Lower lobe of right lung (tissue), 2 donors: ENCODE measurements around the gene UBASH3A. TPM values are rescaled to one million over a fixed set of nuclear protein-coding genes. Genes with fewer than 3 reads are reported as not detected.

Experiments used
- ATAC-seq, 2 donors: fragments of 200-7000 bp; cut with Tn5 transposase; one replicate each; pipeline ENCODE4 v1.9.1; 2020 to 2022; ENCODE audit warnings: mild to moderate bottlenecking in 2 of 2, moderate library complexity in 2 of 2
- DNase-seq: peaks from one replicate; pipeline ENCODE4 v3.0.0-alpha.2; 2020
- H3K27ac ChIP-seq: fragments of 200-600 bp; one replicate; pipeline ENCODE4 v1.8.0; 2022
- H3K27me3 ChIP-seq: fragments of 200-600 bp; one replicate; pipeline ENCODE4 v1.8.0; 2022; ENCODE audit warnings: low read depth
- H3K36me3 ChIP-seq: fragments of 200-600 bp; one replicate; pipeline ENCODE4 v1.8.0; 2022; ENCODE audit warnings: mild to moderate bottlenecking
- H3K4me1 ChIP-seq: fragments of 200-600 bp; one replicate; pipeline ENCODE4 v1.8.0; 2022
- H3K4me3 ChIP-seq: fragments of 200-600 bp; one replicate; pipeline ENCODE4 v1.8.0; 2022; ENCODE audit warnings: mild to moderate bottlenecking
- H3K9me3 ChIP-seq: fragments of 200-600 bp; one replicate; pipeline ENCODE4 v1.8.0; 2022
- intact Hi-C: fragments of 100-400 bp; cut with DNase I; formaldehyde crosslinking; loops from one replicate; pipeline ENCODE4 v1.11.0; 2022
- total RNA-seq: library from RNA; stranded (reverse); fragmentation: NEBNext Ultra II Directional; extraction: Animal tissue kit (Norgen Biotek cat#: 25700); gene quantifications from one replicate; pipeline ENCODE4 v1.2.1, GENCODE V29; 2021
- TF ChIP-seq, protein P1 (sequence below): fragments of 200-600 bp; IDR thresholded peaks from one replicate; pipeline ENCODE4 v1.8.0; 2022; ENCODE audit warnings: antibody characterized with exemption, mild to moderate bottlenecking
- donor health status: DM: no; HTN: yes; CAD: no; lungs with severe emphysema.

The UBASH3A gene
- total RNA-seq, 1 donor from 2014 or later = 1.2 TPM

DNA sequence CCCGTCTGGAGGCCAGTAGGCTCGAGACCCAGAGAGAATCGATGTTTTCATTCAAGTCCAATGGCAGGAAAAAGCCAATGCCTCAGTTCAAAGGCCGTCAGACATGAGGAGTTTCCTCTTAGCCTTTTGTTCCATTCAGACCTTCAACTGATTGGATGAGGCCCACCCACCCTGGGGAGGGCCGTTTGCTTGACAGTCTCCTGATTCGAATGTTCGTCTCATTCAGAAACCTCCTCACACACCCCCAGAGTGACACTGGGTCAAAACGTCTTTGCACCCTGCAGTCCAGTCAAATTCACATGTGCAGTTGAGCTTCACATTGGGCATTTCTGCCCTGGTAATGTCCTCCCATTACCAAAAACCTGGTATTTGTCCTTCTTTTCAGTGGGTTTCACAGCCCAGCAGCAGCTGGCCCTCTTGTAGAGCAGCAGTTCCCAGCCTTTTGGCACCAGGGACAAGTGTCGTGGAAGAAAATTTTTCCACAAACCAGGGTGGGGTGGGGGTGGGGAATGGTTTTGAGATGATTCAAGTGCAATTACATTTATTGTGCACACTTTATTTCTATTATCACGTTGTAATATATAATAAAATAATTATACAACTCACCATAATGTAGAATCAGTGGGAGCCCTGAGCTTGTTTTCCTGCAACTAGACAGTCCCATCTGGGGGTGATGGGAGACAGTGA lies 52.2 kb downstream of the UBASH3A start:
- Histone ChIP-seq H3K4me3 (no peak overlapping the region), H3K27me3 (no peaks in the 10 kb centered on the region), H3K9me3 (no peaks in the 10 kb centered on the region), H3K36me3 (no peaks in the 10 kb centered on the region), H3K27ac (no peak overlapping the region), H3K4me1 (no peaks in the 10 kb centered on the region)
- ATAC-seq (no peak), DNase-seq (no peak)
- TF ChIP-seq, protein P1, sequence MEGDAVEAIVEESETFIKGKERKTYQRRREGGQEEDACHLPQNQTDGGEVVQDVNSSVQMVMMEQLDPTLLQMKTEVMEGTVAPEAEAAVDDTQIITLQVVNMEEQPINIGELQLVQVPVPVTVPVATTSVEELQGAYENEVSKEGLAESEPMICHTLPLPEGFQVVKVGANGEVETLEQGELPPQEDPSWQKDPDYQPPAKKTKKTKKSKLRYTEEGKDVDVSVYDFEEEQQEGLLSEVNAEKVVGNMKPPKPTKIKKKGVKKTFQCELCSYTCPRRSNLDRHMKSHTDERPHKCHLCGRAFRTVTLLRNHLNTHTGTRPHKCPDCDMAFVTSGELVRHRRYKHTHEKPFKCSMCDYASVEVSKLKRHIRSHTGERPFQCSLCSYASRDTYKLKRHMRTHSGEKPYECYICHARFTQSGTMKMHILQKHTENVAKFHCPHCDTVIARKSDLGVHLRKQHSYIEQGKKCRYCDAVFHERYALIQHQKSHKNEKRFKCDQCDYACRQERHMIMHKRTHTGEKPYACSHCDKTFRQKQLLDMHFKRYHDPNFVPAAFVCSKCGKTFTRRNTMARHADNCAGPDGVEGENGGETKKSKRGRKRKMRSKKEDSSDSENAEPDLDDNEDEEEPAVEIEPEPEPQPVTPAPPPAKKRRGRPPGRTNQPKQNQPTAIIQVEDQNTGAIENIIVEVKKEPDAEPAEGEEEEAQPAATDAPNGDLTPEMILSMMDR = no peak
- intact Hi-C loops = no loop called here

DNA sequence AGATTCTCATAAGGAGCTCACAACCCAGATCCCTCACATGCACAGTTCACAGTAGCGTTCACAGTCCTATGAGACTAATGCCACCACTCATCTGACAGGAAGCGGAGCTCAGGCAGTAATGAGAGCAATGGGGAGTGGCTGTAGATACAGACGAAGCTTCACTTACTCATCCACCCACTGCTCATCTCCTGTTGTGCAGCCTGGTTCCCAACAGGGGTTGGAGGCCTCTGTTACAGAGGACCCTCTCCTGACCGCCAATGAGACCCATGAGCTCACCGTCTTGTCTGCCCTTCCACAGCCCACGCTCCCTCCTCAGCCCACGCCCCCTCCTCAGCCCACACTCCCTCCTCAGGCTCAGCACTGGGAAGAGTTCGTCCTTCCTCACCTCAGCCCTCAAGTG lies 52.8 kb downstream of the UBASH3A start:
- intact Hi-C loops = no loop called here
- Histone ChIP-seq H3K36me3 (no peaks in the 10 kb centered on the region), H3K4me1 (no peaks in the 10 kb centered on the region), H3K27ac (no peak overlapping the region), H3K4me3 (no peak overlapping the region), H3K27me3 (no peaks in the 10 kb centered on the region), H3K9me3 (no peaks in the 10 kb centered on the region)
- TF ChIP-seq, protein P1 = no peak
- DNase-seq (no peak), ATAC-seq (no peak)

DNA sequence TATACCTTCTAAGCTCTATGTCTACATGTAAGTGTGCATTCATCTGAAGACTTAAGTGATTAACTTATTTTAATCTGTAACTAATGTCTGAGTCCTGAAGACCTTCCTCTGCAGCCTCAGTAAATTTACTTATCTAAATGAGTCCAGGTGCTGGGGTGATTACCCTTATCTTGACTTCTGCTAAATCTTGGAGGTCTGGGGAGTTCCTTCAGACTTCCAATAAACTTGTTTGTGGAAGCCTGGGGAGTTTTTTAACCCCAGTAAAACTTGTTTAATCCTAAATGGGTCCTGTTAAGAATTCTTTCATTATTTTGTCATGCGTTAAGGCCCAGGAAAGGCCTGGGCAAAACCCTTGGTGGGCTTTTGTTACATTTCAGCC lies 55.4 kb downstream of the UBASH3A start:
- TF ChIP-seq, protein P1 = no peak
- H3K4me1 ChIP-seq = no peaks in the 10 kb centered on the region
- no peaks in the 10 kb centered on the region for H3K9me3 ChIP-seq
- intact Hi-C loops = no loop called here
- no peaks in the 10 kb centered on the region for H3K27me3 ChIP-seq
- no peaks in the 10 kb centered on the region for H3K36me3 ChIP-seq
- no peak overlapping the region for H3K27ac ChIP-seq
- no peak overlapping the region for H3K4me3 ChIP-seq
- ATAC-seq = no peak
- DNase-seq = no peak

DNA sequence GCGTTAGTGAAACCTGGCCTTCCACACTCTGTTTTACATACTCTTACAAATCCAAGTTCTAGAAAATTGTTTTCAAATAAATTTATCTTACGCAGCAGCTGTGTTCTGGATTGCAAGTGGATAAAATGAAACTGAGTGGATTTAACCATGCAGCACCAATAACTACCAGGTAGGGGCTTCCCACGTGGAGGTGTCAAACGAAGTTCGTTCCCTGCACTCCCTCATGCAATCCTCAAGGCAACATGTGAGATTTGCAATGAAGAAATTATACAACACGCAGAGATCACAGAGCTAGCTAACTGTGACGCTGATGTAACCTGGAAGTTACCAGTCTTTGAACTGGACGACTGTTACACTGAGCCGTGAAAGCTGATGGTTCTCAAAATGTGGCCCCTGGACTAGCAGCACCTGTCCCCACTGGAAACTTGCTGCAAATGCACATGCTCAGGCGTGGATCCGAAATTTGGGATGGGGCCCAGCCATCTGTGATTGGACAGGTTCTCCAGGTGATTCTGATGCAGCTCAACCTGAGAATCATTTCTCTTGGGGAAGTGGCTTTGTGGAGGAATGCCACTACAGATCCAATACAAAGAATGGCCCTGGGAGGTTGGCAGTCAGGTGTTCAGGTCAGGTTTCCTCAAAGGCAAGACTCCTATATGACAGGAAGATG lies 56.0 kb downstream of the UBASH3A start:
- Histone ChIP-seq H3K27ac (no peak overlapping the region), H3K36me3 (no peaks in the 10 kb centered on the region), H3K4me1 (peaks cover 6% of the 10 kb centered on the region), H3K9me3 (no peaks in the 10 kb centered on the region), H3K4me3 (no peak overlapping the region), H3K27me3 (no peaks in the 10 kb centered on the region)
- TF ChIP-seq, protein P1 = no peak
- intact Hi-C loops = no loop called here
- no peak for ATAC-seq
- no peak for DNase-seq

DNA sequence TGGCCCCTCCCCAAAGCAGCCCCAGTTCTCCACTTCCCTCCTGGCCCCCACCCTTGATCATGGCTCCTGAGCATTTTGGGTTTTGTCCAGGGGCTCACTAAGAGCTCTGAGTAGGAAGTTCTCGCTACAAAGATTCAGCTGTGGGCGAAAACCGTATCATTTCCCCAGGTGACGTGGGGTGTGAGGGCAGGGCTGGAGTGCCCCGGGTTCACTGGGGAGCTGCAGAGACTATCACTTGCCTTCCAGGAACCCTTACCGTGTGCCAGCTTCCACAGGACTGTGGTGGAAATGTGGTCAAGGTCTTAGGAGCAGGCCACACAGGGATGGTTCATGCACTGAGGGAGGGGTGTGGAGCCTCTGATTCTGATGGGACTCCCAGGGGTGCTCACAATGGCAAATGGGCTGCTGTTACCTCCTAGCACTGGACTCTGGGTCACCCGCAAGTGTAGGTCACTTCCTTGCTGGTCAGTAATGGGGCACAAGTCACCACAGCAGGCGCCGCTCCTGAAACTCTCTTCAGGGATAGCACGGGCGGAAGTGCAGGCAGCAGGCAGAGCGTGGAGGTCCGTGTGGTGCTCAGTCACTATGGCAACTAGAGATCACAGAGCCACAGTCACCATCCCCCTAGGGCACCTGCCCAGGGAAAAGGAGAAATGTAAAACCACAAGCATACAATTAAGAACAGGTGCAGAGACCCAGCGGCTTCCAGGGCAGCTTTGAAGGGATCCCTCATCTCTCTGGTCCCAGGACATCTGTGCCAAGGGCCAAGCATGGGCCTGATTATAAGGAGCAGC lies 56.9 kb downstream of the UBASH3A start:
- Histone ChIP-seq H3K36me3 (no peaks in the 10 kb centered on the region), H3K27ac (no peak overlapping the region), H3K9me3 (no peaks in the 10 kb centered on the region), H3K4me3 (no peak overlapping the region), H3K4me1 (peaks cover 15% of the 10 kb centered on the region), H3K27me3 (no peaks in the 10 kb centered on the region)
- TF ChIP-seq, protein P1 = no peak
- intact Hi-C loops = no loop called here
- no peak for DNase-seq
- ATAC-seq = peak in 1 of 2 donors; percentile 29
